Breast epithelium (tissue), 4 donors: ENCODE results near the gene VGF. TPM values are rescaled to one million over a fixed set of nuclear protein-coding genes. Genes with fewer than 3 reads are reported as not detected.

Experiments
- DNase-seq, 2 donors: peaks; one replicate each; pipeline ENCODE4 v3.0.0-alpha.2; 2019; ENCODE audit warnings: low spot score in 2 of 2
- H3K27ac ChIP-seq, 2 donors: fragments of 200-600 bp; sonication (generic) in 1 of 2; one replicate each; pipeline ENCODE4 v1.5.1; 2016 to 2019; ENCODE audit warnings: mild to moderate bottlenecking in 1 of 2
- H3K27me3 ChIP-seq, 2 donors: fragments of 200-600 bp; sonication (generic) in 1 of 2; one replicate each; pipeline versions ENCODE4 v1.5.1 to v1.6.0; 2017 to 2019; ENCODE audit warnings: control low read depth in 1 of 2, mild to moderate bottlenecking in 1 of 2
- H3K36me3 ChIP-seq: fragments of 200-600 bp; one replicate; pipeline ENCODE4 v1.5.1; 2019
- H3K4me1 ChIP-seq, 2 donors: fragments of 200-600 bp; sonication (generic); one replicate each; pipeline ENCODE4 v1.5.1; 2016 to 2019; ENCODE audit warnings: control low read depth in 1 of 2
- H3K4me3 ChIP-seq, 3 donors: fragments of 200-600 bp; sonication (generic); 1 replicate in 2 of 3; 2 replicates in 1 of 3; pipeline ENCODE4 v1.5.1; 2016 to 2019; ENCODE audit warnings: mild to moderate bottlenecking in 3 of 3, moderate library complexity in 2 of 3
- H3K9me3 ChIP-seq, 2 donors: fragments of 200-600 bp; sonication (generic) in 1 of 2; one replicate each; pipeline ENCODE4 v1.5.1; 2016 to 2019; ENCODE audit warnings: control low read depth in 1 of 2
- CTCF ChIP-seq, 3 donors: fragments of 450-650 bp; IDR thresholded peaks; one replicate each; pipeline ENCODE4 v1.5.1; 2016 to 2017; ENCODE audit warnings: antibody characterized with exemption in 3 of 3, mild to moderate bottlenecking in 3 of 3, moderate library complexity in 3 of 3
- POLR2A ChIP-seq: fragments of 450-650 bp; IDR thresholded peaks from one replicate; pipeline ENCODE4 v1.6.1; 2016; ENCODE audit warnings: antibody characterized with exemption, mild to moderate bottlenecking, moderate library complexity
- POLR2AphosphoS5 ChIP-seq, 3 donors: sonication (generic); formaldehyde crosslinking; IDR thresholded peaks; one replicate each; pipeline ENCODE4 v1.6.1; 2017; ENCODE audit warnings: antibody characterized with exemption in 3 of 3
- intact Hi-C: fragments of 100-400 bp; cut with DNase I; formaldehyde crosslinking; loops from one replicate; pipeline ENCODE4 v1.15.1; 2023; ENCODE audit warnings: low total_unique reads
- total RNA-seq, 3 donors: library from RNA; depleted of rRNA; stranded (reverse); fragments of >200 nt; gene quantifications; one replicate each; pipeline ENCODE4 v1.1.0, GENCODE V29; 2016

VGF gene
- total RNA-seq, 3 donors from 2014 or later: 0.16 TPM; not detected in 2

GRCh38 chr7:101172005-101172853 is 6.9 kb upstream of the VGF start:
- DNase-seq: no peak
- peaks cover 0 to 9% of the 10 kb centered on the region in 2 donors for H3K4me1 ChIP-seq
- intact Hi-C loops: no loop called here

GRCh38 chr7:101171442-101171837 is 6.1 kb upstream of the VGF start:
- TF ChIP-seq CTCF (IDR thresholded peaks at IDR 0.05): no peak
- no peak for TF ChIP-seq POLR2A
- no peak for TF ChIP-seq POLR2AphosphoS5 (IDR thresholded peaks at IDR 0.05)
- H3K27me3 ChIP-seq: peaks cover 26 to 97% of the 10 kb centered on the region in 2 donors
- DNase-seq: no peak
- no peak overlapping the region for H3K27ac ChIP-seq
- H3K36me3 ChIP-seq: no peaks in the 10 kb centered on the region
- no peaks in the 10 kb centered on the region for H3K9me3 ChIP-seq
- intact Hi-C loops: no loop called here
- H3K4me3 ChIP-seq: no peak overlapping the region
- peaks cover 0 to 9% of the 10 kb centered on the region in 2 donors for H3K4me1 ChIP-seq

More at GRCh38 chr7:101172005-101172853, 6.9 kb upstream of the VGF start:
- Histone ChIP-seq H3K27me3 (peaks cover 26 to 97% of the 10 kb centered on the region in 2 donors), H3K36me3 (no peaks in the 10 kb centered on the region), H3K9me3 (no peaks in the 10 kb centered on the region), H3K4me3 (peak overlapping the region in 1 of 3 donors; percentile 53), H3K27ac (no peak overlapping the region)
- TF ChIP-seq CTCF (IDR thresholded peaks at IDR 0.05) (no peak), POLR2A (no peak), POLR2AphosphoS5 (IDR thresholded peaks at IDR 0.05) (no peak)

- Histone ChIP-seq H3K9me3 (no peaks in the 10 kb centered on the region), H3K27me3 (peaks cover 31 to 98% of the 10 kb centered on the region in 2 donors), H3K4me1 (peaks cover 0 to 9% of the 10 kb centered on the region in 2 donors), H3K4me3 (no peak overlapping the region), H3K27ac (no peak overlapping the region), H3K36me3 (no peaks in the 10 kb centered on the region)
- intact Hi-C loops: no loop called here
- no peak for DNase-seq
- TF ChIP-seq POLR2A (no peak), POLR2AphosphoS5 (IDR thresholded peaks at IDR 0.05) (no peak), CTCF (IDR thresholded peaks at IDR 0.05) (no peak)
These were observed 5.5 kb upstream of the VGF start for GRCh38 chr7:101170617-101171441.

GRCh38 chr7:101169838-101170551 is 4.6 kb upstream of the VGF start:
- TF ChIP-seq POLR2A (no peak), CTCF (IDR thresholded peaks at IDR 0.05) (peak; percentile 30 to 80 (median 74)), POLR2AphosphoS5 (IDR thresholded peaks at IDR 0.05) (no peak)
- peaks cover 0 to 9% of the 10 kb centered on the region in 2 donors for H3K4me1 ChIP-seq
- peak; percentile 23 to 67 for DNase-seq
- intact Hi-C loops: no loop called here
- no peak overlapping the region for H3K27ac ChIP-seq
- no peaks in the 10 kb centered on the region for H3K36me3 ChIP-seq
- peaks cover 31 to 100% of the 10 kb centered on the region in 2 donors for H3K27me3 ChIP-seq
- H3K4me3 ChIP-seq: no peak overlapping the region
- no peaks in the 10 kb centered on the region for H3K9me3 ChIP-seq
